Measurements from ENCODE around the gene HMGN1.

HMGN1 gene

DNA sequence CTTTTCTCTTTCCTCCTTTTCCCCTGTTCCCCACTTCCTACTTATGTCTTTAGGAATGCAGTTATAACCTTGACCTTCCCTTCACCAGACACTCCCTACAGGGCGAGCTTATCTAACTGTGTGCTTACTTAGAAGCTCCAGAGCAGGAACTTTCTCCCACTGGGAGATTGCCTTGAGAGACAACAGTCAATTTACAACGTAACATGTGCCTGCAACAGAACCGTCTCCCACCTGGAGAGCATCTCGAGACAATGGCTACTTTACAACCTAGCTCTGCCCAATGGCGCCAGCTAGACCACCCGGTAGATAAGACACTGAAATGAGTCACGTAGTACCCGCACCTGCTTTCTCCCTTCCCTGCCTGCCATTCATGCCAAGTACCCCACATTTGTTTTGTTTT lies 16.7 kb downstream of the HMGN1 start:
- no peak for DNase-seq (ENCODE audit: low read depth, low spot score)
- Histone ChIP-seq H3K9me3 (ENCODE audit: control insufficient read depth, insufficient read depth, low read length) (no peaks in the 10 kb centered on the region), H3K36me3 (ENCODE audit: control insufficient read depth, insufficient read depth, low read length) (no peaks in the 10 kb centered on the region), H3K27ac (ENCODE audit: low read length) (no peak overlapping the region), H3K27me3 (ENCODE audit: control insufficient read depth, insufficient read depth, low read length) (no peaks in the 10 kb centered on the region), H3K4me3 (ENCODE audit: low read length) (no peak overlapping the region), H3K4me1 (ENCODE audit: control insufficient read depth, insufficient read depth, low read length) (no peaks in the 10 kb centered on the region)
- WGBS (ENCODE audit: insufficient coverage, insufficient read length): no CpG with 5 or more reads among the region's 8 CpGs

DNA sequence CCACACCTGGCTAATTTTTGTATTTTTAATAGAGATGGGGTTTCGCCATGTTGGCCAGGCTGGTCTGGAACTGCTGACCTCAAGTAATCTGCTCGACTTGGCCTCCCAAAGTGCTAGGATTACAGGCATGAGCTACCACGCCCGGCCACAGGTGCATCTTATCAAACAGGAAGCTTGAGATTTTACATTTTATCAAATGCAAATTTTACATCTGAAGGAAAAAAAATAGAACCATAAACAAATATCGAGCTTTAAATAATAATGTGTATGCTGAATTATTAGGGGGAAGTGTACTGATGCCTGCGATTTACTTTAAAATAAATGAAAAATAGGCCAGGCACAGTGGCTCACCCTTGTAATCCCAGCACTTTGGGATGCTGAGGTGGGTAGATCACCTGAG lies 18.9 kb downstream of the HMGN1 start:
- Histone ChIP-seq H3K27me3 (ENCODE audit: control insufficient read depth, insufficient read depth, low read length) (no peaks in the 10 kb centered on the region), H3K27ac (ENCODE audit: low read length) (no peak overlapping the region), H3K36me3 (ENCODE audit: control insufficient read depth, insufficient read depth, low read length) (no peaks in the 10 kb centered on the region), H3K4me1 (ENCODE audit: control insufficient read depth, insufficient read depth, low read length) (no peaks in the 10 kb centered on the region), H3K4me3 (ENCODE audit: low read length) (no peak overlapping the region), H3K9me3 (ENCODE audit: control insufficient read depth, insufficient read depth, low read length) (no peaks in the 10 kb centered on the region)
- no CpG with 5 or more reads among the region's 6 CpGs for WGBS (ENCODE audit: insufficient coverage, insufficient read length)
- no peak for DNase-seq (ENCODE audit: low read depth, low spot score)

GRCh38 chr21:39327727-39328126 lies 21.2 kb downstream of the HMGN1 start:
- Histone ChIP-seq H3K9me3 (ENCODE audit: control insufficient read depth, insufficient read depth, low read length) (no peaks in the 10 kb centered on the region), H3K4me1 (ENCODE audit: control insufficient read depth, insufficient read depth, low read length) (no peaks in the 10 kb centered on the region), H3K4me3 (ENCODE audit: low read length) (no peak overlapping the region), H3K36me3 (ENCODE audit: control insufficient read depth, insufficient read depth, low read length) (no peaks in the 10 kb centered on the region), H3K27me3 (ENCODE audit: control insufficient read depth, insufficient read depth, low read length) (no peaks in the 10 kb centered on the region), H3K27ac (ENCODE audit: low read length) (no peak overlapping the region)
- WGBS (ENCODE audit: insufficient coverage, insufficient read length): no CpG with 5 or more reads among the region's 7 CpGs
- DNase-seq (ENCODE audit: low read depth, low spot score): no peak

- Histone ChIP-seq H3K27ac (ENCODE audit: low read length) (no peak overlapping the region), H3K27me3 (ENCODE audit: control insufficient read depth, insufficient read depth, low read length) (no peaks in the 10 kb centered on the region), H3K9me3 (ENCODE audit: control insufficient read depth, insufficient read depth, low read length) (no peaks in the 10 kb centered on the region), H3K4me1 (ENCODE audit: control insufficient read depth, insufficient read depth, low read length) (no peaks in the 10 kb centered on the region), H3K4me3 (ENCODE audit: low read length) (no peak overlapping the region), H3K36me3 (ENCODE audit: control insufficient read depth, insufficient read depth, low read length) (no peaks in the 10 kb centered on the region)
- WGBS (ENCODE audit: insufficient coverage, insufficient read length): no CpG with 5 or more reads among the region's 7 CpGs
- DNase-seq (ENCODE audit: low read depth, low spot score): no peak
These were observed 22.1 kb downstream of the HMGN1 start for GRCh38 chr21:39326607-39327307.

DNA sequence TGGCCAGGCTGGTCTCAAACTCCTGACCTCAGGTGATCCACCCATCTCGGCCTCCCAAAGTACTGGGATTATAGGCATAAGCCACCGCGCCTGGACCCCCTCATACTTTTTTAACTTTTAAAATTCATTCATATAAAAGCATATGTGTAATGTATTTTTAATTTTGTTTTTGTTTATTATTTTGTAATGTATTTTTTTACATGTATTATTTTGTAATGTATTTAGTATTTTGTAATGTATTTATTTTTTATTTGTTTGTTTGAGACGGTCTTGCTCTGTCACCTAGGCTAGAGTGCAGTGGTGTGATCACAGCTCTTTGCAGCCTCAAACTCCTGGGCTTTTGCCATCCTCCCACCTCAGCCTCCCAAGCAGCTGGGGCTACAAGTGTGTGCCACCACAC lies 23.4 kb downstream of the HMGN1 start:
- Histone ChIP-seq H3K4me3 (ENCODE audit: low read length) (no peak overlapping the region), H3K4me1 (ENCODE audit: control insufficient read depth, insufficient read depth, low read length) (no peaks in the 10 kb centered on the region; the same call in 1 of the 2 replicates), H3K36me3 (ENCODE audit: control insufficient read depth, insufficient read depth, low read length) (no peaks in the 10 kb centered on the region), H3K27ac (ENCODE audit: low read length) (no peak overlapping the region), H3K27me3 (ENCODE audit: control insufficient read depth, insufficient read depth, low read length) (no peaks in the 10 kb centered on the region), H3K9me3 (ENCODE audit: control insufficient read depth, insufficient read depth, low read length) (no peaks in the 10 kb centered on the region)
- WGBS (ENCODE audit: insufficient coverage, insufficient read length): no CpG with 5 or more reads among the region's 4 CpGs
- DNase-seq (ENCODE audit: low read depth, low spot score): no peak

- Histone ChIP-seq H3K4me1 (ENCODE audit: control insufficient read depth, insufficient read depth, low read length) (no peaks in the 10 kb centered on the region; the same call in 1 of the 2 replicates), H3K27me3 (ENCODE audit: control insufficient read depth, insufficient read depth, low read length) (no peaks in the 10 kb centered on the region), H3K27ac (ENCODE audit: low read length) (no peak overlapping the region), H3K4me3 (ENCODE audit: low read length) (no peak overlapping the region), H3K9me3 (ENCODE audit: control insufficient read depth, insufficient read depth, low read length) (no peaks in the 10 kb centered on the region), H3K36me3 (ENCODE audit: control insufficient read depth, insufficient read depth, low read length) (no peaks in the 10 kb centered on the region)
- no peak for DNase-seq (ENCODE audit: low read depth, low spot score)
- WGBS (ENCODE audit: insufficient coverage, insufficient read length): no CpG with 5 or more reads among the region's 6 CpGs
These were observed 27.5 kb downstream of the HMGN1 start for GRCh38 chr21:39321424-39321823.

GRCh38 chr21:39319814-39320332 lies 29.0 kb downstream of the HMGN1 start:
- no peaks in the 10 kb centered on the region; the same call in 1 of the 2 replicates for H3K4me1 ChIP-seq (ENCODE audit: control insufficient read depth, insufficient read depth, low read length)
- no peak overlapping the region for H3K27ac ChIP-seq (ENCODE audit: low read length)
- H3K9me3 ChIP-seq (ENCODE audit: control insufficient read depth, insufficient read depth, low read length): no peaks in the 10 kb centered on the region

GRCh38 chr21:39319251-39319756 lies 29.6 kb downstream of the HMGN1 start:
- WGBS (ENCODE audit: insufficient coverage, insufficient read length): no CpG with 5 or more reads among the region's 6 CpGs
- Histone ChIP-seq H3K36me3 (ENCODE audit: control insufficient read depth, insufficient read depth, low read length) (no peaks in the 10 kb centered on the region), H3K4me1 (ENCODE audit: control insufficient read depth, insufficient read depth, low read length) (peaks cover 2% of the 10 kb centered on the region), H3K27me3 (ENCODE audit: control insufficient read depth, insufficient read depth, low read length) (no peaks in the 10 kb centered on the region), H3K27ac (ENCODE audit: low read length) (no peak overlapping the region), H3K9me3 (ENCODE audit: control insufficient read depth, insufficient read depth, low read length) (no peaks in the 10 kb centered on the region), H3K4me3 (ENCODE audit: low read length) (no peak overlapping the region)
- DNase-seq (ENCODE audit: low read depth, low spot score): no peak

More at GRCh38 chr21:39319814-39320332, 29.0 kb downstream of the HMGN1 start:
- no peaks in the 10 kb centered on the region for H3K27me3 ChIP-seq (ENCODE audit: control insufficient read depth, insufficient read depth, low read length)
- DNase-seq (ENCODE audit: low read depth, low spot score): no peak
- no peak overlapping the region for H3K4me3 ChIP-seq (ENCODE audit: low read length)
- no peaks in the 10 kb centered on the region for H3K36me3 ChIP-seq (ENCODE audit: control insufficient read depth, insufficient read depth, low read length)
- no CpG with 5 or more reads among the region's 3 CpGs for WGBS (ENCODE audit: insufficient coverage, insufficient read length)

DNA sequence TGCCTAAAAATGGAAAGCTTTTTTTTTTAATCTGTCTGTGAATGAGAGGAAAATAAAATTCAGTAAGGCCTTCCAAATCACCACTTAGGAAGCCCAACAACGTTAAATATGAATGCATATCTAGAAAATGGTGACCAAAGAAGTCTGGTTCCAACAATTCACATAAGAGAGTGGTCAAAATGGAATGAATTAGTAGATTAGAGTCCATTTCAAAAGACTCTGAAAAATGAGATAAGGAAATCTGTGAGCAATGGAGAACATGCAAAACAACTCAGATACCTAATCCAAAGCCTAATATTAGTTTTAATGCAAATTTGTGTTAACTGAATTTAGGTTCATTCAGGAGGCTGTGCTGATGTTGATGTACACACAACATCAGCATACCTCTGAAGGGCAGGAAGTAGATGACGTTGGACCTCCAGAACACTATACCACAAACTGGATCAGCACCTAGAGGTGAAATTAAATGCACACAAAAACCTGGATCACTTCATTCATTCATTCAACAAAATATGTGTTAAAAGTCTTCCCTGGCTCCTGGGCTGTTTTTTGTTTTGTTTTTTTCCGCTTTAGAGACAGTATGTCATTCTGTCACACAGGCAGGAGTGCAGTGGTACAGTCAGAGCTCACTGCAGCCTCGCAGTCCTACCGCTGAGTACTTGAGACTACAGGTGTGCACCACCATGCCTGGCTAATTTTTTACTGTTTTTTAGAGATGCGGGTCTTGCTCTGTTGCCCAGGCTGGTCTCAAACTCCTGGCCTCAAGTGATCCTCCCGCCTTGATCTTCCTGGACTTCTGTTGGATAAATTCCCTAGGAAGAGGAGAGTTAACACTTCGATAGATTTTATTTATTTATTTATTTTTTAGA lies 30.6 kb downstream of the HMGN1 start:
- no peak overlapping the region for H3K27ac ChIP-seq (ENCODE audit: low read length)
- H3K4me3 ChIP-seq (ENCODE audit: low read length): no peak overlapping the region
- no peaks in the 10 kb centered on the region for H3K9me3 ChIP-seq (ENCODE audit: control insufficient read depth, insufficient read depth, low read length)
- no peaks in the 10 kb centered on the region for H3K27me3 ChIP-seq (ENCODE audit: control insufficient read depth, insufficient read depth, low read length)
- H3K4me1 ChIP-seq (ENCODE audit: control insufficient read depth, insufficient read depth, low read length): peaks cover 2% of the 10 kb centered on the region
- H3K36me3 ChIP-seq (ENCODE audit: control insufficient read depth, insufficient read depth, low read length): no peaks in the 10 kb centered on the region
- no peak for DNase-seq (ENCODE audit: low read depth, low spot score)
- WGBS (ENCODE audit: insufficient coverage, insufficient read length): no CpG with 5 or more reads among the region's 8 CpGs
